A549 (cell line): ENCODE measurements around the gene JHY.

Experiments used
- CTCF ChIP-seq: fragments of >200 bp; sonication (Bioruptor Twin); formaldehyde crosslinking; IDR thresholded peaks from 3 replicates; pipeline ENCODE4 v1.5.1; 2016
- KDM1A ChIP-seq: fragments of 200-600 bp; sonication (generic); IDR thresholded peaks from 2 replicates; pipeline ENCODE4 v1.6.1; 2016; ENCODE audit warnings: low read depth, mild to moderate bottlenecking
- MAX ChIP-seq: IDR thresholded peaks from 2 replicates; pipeline ENCODE4 v1.6.1; 2012

- TF ChIP-seq KDM1A (no peak), CTCF (peak; percentile 83), MAX (no peak)
These were observed 28.6 kb upstream of the JHY start for GRCh38 chr11:122853971-122854446.
